ENCODE data around the gene GALNTL6.

The GALNTL6 gene

DNA sequence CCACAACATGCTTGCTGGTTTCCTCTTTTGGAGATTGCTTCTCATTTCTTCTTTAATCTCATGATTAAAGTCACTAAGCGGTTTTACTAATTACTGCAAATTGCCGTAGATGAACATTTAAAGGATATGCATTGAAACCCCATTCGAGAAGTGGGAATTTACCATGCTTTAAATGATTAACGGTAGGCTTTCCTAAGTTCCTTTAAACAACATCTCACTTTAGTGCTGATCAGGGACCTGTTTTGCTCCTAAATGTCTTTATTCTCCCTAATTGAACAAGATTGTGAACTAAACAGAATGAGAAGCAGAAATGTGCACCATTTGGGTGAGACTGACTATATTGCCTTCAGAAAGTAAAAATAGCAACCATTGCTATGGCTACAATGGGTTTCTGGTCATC lies 430.3 kb downstream of the GALNTL6 start:
- DNase-seq = no peak

DNA sequence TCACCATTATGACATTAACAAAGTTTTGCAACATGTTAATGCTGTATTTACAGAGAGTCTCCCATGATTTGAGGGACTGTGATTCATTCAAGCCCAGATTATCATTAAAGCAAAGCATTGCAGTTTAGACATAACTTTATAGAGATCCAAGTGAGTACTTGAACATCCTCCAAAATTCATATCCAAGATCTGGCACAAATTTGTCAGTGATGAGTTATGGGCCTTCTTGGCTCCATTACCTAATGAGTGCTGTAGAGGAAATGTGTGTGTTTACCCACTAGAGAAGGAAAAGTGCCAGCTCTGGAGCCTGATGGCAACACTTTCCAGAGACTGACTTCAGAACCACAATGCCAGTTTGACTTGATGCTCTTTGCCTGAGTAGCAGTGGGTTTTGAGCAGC lies 432.3 kb downstream of the GALNTL6 start:
- DNase-seq = no peak

GRCh38 chr4:172253409-172253808 lies 440.2 kb downstream of the GALNTL6 start:
- no peak for DNase-seq

- DNase-seq = no peak
These were observed 443.6 kb downstream of the GALNTL6 start for GRCh38 chr4:172256820-172257219.

DNA sequence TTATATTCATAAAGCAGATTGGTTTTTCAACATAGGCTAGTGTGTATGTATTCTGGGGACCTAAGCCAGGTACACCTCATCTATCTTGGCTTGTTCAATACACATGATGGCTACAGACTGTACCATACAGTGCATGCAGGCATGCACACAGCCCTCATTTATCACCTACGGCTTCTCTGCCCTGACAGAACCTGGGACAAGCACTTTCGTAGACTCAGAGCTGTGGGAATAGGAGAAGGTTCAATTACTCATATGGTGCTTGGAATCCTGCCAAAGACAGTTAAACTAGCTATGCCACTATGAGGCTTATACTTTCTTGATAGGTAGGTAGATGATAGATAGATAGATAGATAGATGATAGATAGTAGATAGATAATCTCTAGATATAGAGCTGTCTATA lies 457.2 kb downstream of the GALNTL6 start:
- DNase-seq = no peak

DNA sequence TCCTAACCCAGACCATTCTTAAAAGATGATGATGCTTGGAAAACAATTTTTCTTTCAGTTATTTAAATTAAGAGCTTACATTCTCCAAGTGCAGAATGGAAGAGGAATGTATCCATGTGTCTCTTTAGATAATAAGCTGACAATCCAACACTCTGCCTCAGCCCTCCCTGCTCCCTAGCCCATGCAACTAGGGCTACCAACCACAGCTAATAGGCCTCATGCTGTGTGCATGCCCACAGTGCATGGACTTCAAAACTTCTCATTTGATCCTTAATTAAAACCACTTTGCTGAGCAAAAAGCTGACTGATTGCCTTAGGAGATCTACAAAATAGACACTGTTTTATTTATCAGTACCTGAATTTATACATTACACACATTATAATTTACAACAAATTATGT lies 473.9 kb downstream of the GALNTL6 start:
- no peak for DNase-seq

GRCh38 chr4:172305698-172306097 lies 492.5 kb downstream of the GALNTL6 start:
- no peak for DNase-seq

- no peak for DNase-seq
These were observed 494.9 kb downstream of the GALNTL6 start for GRCh38 chr4:172308078-172308477.

- DNase-seq = no peak
These were observed 498.5 kb downstream of the GALNTL6 start for GRCh38 chr4:172311682-172312081.

DNA sequence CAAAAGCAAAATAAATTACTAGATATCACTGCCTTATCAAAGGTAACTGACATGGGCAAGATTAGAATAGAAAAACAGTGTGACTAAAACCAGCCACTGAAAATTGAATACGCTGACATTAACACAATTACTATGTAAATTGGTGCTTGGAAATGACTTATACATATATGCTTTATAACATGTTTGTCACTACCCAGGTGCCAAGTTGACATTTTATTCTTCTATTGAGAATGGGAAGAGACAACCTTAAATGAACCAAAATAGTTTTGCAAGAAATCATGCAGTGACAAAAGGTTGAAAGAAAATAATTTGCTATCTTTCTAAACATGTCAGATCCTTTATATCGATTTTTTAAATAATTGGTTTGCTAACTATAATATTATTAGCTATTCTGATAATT lies 510.1 kb downstream of the GALNTL6 start:
- no peak for DNase-seq

DNA sequence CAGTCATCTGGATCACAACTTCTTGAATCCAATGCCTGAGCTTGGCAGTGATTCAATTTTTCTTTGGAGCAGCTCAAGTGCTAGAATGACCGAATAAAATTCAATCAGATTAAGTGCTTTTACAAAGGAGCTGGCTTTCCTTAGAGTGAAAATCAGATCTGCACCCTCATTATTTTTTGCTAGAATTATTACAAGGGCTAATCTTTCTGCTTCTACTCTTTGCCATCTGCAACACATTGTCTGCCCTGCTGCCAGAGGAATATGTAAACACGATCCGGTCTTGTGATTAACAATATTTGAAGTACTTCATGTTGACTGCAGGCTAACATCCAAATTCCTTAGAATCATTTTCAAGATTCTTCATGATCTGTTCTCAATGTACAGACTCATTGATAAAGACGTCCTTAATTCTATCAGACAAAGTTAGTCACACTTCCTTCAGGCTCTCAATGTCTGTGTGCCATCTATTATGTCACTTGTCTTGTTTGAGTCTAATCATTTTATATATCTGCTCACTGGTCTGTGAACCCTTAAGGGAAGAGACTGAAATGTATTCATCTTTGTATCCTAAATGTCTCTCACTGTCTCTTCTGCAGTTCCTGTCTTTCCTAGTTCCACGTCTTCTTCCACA lies 531.2 kb downstream of the GALNTL6 start:
- DNase-seq = no peak

- no peak for DNase-seq
These were observed 535.2 kb downstream of the GALNTL6 start for GRCh38 chr4:172348426-172348825.

DNA sequence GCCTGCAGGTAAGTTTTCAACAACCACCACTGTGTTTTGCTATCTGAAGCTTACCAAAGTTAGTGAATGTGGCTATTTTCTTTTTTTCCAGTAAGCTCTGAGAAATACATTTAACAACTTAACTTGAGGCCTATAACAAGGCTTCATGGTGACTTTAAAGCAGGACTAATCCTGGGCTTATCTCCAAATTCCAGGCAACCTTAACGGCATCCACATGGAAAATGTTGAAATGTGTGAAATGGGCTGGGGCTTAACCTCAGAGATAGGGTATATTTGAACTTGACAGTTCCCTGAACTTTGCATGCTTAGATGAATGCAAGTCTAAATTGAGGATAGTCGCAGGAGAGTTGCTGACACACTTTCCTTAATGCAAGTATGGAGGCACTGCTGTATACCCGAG lies 539.2 kb downstream of the GALNTL6 start:
- DNase-seq = no peak

DNA sequence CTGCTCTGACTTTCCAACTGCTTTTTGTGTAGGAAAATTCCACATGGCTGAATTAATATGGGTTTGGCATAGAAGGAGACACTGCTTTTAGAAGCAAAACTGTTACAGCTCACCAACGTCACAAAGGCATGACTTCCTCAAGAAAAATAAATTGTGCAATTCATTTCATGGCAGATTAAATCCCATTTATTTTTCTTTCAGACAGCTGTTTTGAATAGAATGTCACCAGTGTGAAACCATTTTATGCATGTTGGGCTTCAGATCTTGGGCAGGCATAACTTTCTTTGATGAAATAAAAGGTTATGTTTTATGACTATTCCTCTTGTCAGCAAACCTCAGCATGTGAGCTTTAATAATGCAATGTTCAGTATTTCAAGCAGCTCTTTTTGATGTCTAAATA lies 542.8 kb downstream of the GALNTL6 start:
- no peak for DNase-seq

GRCh38 chr4:172357006-172357540 lies 543.9 kb downstream of the GALNTL6 start:
- DNase-seq = no peak

DNA sequence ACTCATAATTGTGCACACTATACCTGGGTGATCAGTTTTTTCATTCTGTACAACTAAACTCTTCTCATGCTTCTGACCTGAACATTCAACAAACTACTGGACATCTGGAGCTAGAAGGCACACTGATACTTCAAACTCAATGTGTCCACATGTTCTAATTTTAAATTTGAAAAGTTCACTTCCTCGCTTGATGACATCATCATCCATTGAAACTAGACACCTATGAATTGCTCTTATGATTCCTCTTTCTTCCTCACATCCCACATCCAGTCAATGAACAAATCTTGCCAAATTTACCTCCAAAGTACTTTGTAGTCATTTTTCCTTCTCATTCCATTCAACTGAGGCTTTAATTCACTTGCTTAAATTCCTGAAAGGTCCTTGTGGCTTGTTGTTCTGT lies 549.4 kb downstream of the GALNTL6 start:
- DNase-seq = no peak

DNA sequence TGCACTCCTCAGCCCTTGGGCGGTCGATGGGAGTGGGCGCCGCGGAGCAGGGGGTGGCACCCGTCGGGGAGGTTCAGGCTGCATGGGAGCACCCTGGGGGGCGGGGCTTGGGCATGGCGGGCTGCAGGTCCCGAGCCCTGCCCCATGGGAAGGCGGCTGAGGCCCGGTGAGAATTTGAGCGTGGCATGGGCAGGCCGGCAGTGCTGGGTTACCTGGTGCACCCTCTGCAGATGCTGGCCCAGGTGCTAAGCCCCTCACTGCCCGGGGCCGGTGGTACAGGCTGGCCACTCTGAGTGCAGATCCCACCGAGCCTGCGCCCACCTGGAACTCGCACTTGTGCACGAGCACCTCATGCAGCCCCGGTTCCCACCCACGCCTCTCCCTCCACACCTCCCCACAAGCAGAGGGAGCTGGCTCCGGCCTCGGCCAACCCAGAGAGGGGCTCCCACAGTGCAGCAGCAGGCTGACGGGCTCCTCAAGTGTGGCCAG lies 556.3 kb downstream of the GALNTL6 start:
- DNase-seq = no peak

DNA sequence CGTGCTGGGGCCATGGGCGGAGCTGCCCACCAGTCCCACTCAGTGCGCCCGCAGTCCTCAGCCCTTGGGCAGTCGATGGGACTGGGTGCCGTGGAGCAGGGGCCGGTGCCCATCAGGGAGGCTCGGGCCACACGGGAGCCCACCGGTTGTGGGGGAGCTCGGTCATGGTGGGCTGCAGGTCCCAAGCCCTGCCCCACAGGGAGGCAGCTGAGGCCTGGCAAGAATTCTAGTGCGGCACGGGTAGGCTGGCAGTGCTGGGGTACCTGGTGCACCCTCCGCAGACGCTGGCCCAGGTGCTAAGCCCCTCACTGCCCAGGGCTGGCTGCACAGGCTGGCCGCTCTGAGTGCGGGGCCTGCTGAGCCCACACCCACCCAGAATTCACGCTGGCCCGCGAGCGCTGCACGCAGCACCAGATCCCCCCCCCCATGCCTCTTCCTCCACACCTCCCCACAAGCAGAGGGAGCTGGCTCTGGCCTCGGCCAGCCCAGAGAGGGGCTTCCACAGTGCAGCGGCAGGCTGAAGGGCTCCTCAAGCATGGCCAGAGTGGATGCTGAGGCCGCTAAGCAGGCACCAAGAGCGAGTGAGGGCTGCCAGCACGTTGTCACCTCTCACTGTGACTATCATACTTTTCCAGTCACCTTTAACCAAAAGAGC lies 564.4 kb downstream of the GALNTL6 start:
- no peak for DNase-seq

DNA sequence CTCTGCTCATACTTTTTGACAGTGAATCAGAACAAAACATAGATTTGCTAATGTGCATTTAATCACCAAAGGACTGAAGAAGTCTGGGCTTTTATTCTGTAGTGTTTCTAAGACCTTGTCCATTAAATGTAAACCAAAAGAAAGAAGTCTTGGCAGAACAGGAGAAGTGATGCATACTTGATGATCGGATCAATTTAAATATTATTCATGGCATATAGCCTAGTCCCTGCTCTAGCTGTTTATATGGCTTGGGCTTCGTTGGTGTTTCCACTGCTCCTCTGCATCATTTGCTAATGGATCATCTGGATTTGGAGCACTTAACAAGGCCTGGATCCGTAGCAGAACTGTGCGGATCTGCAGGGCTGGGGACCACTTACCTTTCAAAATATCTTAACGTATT lies 566.6 kb downstream of the GALNTL6 start:
- no peak for DNase-seq

DNA sequence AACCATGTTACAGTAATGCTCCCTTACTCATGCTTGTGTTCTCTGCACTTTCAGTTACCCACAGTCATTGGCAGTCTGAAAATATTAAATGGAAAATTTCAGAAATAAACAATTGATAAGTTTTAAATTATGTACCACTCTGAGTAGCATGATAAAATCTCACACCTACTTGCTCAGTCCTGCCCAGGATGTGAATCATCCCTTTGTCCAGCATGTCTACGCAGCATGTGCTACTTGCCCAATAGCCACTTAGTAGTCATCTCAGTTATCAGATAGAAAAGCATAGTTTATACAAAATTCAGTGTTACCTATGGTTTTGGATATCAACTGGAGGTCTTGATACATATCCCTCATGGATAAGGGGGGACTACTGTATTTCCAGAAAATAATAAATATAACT lies 577.1 kb downstream of the GALNTL6 start:
- no peak for DNase-seq

- no peak for DNase-seq
These were observed 579.5 kb downstream of the GALNTL6 start for GRCh38 chr4:172392741-172393140.

GRCh38 chr4:172393220-172393619 lies 580.0 kb downstream of the GALNTL6 start:
- DNase-seq = no peak

DNA sequence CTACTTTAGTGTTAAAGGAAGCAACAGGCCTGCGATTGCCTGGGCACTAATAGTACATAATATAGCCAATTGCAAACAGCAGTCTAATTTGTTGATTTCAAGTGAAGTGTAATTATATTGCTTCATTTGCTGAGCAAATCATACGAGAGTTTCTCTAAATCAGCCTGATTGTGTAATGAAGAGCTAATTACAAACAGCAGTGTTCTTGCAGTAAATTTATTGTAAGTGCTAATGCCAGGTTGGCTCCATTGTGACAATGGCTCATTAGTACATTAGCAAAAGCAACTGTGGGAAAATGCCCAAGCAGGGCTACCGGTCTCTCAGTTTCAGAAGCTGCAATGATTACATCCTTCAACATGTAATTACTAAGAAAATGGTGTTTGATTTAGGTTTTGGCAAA lies 591.5 kb downstream of the GALNTL6 start:
- DNase-seq = no peak

DNA sequence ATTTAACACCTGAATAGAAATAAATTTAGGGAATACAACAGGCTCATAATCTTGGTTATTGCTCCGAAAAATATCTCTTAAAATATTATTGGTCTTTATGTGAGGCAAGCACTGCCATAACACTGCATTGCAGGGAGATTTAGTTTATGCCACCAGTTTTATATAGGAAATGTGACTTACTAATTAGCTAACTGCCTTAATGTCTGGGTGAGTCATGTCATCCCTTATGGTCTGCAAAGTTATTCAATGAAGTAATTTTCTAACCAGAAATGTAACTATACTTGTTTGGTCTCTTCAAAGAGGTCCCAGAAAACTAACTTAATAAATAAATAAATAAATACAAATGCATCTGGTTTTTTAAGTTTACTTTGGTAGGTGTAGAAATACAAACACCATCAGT lies 597.2 kb downstream of the GALNTL6 start:
- no peak for DNase-seq

DNA sequence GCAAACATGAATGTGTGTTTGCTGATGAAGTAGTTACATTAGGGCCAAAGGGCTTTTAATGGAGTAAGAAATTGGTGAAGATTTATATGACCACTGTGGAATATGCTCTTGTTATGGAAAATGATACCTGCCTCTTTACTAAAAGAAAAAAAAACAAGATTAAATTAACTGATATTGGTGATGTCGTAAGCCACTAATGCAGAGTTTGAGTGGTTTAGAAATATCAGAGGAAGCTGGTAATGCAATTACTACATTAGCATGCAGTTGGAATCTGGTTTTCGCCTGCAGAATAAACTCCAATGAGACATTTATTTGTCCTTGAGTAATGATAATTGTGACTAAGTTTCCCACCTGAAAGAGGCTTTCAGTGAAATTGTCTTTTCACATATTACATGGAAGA lies 597.9 kb downstream of the GALNTL6 start:
- no peak for DNase-seq

Measured in NCI-H2029 treated with DMSO at 0.1 percent for 48 hours (cell line).